Colon (tissue), 2 donors: Measurements from ENCODE around the gene VWA8.

ENCODE experiments used
- FAIRE-seq: peaks from 2 replicates; lab custom pipeline; 2012; peaks lifted over from hg19 to GRCh38; lab: Jason Lieb, UNC
- donor health status: control.
- donor health status: control.

VWA8 gene

DNA sequence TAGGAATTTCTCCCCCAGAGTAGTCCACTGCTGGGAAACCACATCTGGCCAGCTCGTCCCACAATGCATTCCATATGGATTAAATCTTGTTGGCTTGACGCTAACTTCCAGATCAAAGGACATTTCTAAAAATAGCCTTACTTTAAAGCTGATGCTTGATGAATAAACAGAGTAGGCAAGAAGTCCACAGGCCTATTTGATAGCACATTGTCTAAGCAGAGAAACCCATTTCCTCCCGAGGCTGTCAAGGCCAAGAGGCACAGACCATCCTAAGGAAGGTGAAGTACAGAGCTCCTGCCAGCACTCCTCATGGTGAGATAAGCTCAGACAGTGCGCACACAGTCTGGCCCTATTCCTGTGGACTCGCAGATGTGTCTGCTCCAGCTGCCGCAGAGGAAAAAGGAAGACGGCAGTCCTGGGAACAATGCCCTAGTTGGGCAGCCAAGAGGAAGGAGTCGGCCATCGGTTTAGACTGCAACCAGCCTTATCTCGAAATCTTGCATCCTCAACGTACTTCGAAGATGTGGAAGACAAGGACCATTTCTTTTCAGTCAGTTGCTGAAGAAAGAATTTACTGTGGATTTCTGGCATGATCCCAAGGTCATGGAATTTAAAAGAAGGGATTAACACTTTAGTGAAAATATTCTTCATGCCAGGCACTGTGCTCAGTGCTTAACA is 346.8 kb downstream of the VWA8 start:
- FAIRE-seq, result no peak

DNA sequence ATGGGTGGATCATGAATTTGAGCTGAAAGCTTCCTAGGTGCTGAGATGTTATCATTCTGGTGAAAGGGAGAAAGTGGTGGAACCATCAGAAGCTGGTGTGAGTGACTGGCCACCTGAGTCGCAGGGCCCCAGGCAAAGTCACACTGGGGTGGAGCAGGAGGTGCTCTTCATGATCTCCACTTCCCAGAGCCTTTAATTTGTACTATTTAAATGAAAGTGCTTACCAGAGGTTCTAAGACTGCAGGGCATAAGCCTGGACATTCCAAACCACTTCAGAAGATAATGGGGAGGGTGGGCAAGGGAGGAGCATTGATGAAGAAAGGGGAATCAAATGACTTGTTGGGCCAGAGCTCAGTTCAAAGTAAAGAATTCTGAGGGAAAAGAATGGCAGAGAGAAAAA is 347.4 kb downstream of the VWA8 start:
- no peak for FAIRE-seq

DNA sequence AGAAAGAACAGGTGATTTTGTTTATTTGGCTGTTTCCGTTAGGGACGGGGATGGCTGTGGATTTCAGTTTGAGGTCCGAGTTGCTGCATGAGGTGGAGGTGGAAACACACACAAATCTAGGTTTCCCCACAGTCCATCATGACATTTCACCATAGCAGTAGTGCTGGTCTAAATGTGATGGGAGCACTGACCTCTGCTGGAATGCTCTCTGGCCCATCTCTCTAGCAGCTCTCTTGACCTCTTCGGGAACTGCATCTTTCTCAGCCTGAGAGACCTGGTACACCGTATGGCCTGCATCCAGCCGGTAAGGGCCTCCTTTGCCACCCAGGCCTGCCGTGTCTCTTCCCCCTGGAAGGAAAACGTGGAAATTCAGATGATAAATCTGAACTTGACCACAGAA is 349.5 kb downstream of the VWA8 start:
- no peak for FAIRE-seq

DNA sequence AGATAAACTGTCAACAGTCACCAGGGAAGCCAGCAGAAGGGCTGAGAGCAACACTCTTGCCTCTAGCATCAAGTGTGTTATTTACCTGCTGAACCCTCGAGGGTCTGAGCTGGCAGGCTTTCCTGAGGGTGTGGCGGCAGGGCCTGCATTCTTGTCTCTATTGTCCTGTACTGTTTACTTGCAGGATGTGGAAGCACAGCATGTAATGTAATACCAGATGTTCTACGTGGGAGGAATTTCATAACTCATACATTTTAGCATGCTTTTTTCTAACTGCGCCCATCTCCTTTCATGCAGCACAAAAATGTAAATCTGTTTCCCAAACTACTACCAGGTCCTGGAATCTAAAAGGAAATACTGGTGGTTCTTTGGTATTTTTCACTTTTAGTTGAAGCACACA is 350.5 kb downstream of the VWA8 start:
- no peak for FAIRE-seq

DNA sequence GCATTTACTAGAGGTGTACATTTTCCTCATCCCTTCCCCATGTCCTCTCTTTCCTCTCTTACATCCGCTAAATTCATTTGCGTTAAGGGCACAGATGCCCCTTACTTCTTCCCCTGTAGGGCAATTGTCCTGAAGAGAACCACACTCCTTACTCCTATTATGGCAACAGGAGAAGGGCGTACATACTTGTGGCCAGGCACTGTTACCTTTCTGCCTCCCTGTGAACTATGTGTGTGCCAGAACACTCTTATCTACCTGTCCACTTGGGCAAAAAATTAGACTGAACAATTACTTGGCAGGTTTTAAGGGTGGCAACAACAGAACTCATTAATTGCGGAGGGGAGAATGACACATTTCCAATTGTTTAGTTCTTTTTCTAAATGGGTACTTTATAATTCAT is 351.1 kb downstream of the VWA8 start:
- FAIRE-seq, result no peak

DNA sequence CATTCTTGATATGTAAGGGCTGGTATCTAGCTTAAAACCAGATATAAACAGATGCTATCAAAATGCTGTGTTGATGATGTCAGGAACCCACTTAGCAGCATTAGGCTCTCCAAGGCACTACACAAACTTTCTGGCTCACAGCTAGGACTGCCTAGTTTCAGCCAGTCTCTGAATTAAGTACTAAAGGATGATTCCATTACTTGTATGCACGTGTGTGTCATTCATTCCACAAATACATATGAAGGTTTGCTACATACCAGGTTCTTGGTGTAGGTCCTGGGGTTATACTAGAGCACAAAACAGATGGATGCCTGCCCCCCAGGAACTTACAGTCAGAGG is 352.1 kb downstream of the VWA8 start:
- FAIRE-seq, result no peak

DNA sequence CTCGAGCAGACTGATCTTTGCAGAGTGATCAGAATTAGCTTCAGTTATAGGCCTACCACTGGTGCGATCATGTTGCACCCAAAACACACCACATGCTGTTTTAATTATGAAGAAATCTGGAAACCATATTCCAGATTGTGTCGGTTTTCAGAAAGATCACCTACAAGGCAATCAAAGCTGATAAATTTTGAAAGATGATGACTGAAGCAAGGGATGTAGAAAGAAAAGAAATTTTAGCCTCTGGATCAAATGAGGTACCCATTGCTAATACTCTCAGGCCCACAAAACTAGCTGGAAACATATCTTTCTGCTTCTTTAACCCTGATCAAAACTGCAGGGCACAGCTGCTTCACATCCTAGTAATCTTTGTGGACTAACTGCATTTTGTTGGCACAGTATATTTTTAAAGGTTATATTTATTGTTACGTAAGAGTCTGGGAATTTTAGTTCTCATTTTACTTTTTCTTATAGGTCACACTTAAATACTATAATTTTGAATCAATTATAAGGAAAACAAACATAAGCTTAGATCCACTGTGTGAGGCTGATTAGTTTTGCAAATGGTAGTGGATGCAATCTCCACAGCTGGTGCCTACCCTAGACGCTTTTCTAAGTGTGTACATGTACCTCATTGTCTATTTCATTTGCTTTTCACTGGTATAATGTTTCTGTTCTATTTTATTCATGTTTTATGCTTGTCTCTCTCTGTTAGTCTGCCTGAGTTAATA is 352.6 kb downstream of the VWA8 start:
- no peak for FAIRE-seq

DNA sequence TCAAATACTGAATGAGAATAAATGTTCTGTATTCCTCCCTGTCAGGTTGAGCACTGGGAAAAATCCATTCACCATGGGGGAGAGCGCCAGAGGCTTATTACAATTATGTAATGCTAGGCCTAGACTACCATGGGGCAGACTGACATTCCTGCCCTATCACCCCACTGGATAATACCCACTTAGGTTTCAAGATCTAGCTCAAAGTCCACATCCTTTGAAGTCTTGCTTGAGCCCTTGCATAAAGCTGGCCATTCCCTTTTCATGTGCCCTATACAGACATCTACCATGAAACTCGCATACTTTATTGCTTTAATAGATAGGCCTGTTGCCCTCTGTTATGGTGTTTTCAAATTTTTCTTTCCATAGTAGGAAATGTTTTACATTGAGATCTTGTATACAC is 354.3 kb downstream of the VWA8 start:
- no peak for FAIRE-seq

DNA sequence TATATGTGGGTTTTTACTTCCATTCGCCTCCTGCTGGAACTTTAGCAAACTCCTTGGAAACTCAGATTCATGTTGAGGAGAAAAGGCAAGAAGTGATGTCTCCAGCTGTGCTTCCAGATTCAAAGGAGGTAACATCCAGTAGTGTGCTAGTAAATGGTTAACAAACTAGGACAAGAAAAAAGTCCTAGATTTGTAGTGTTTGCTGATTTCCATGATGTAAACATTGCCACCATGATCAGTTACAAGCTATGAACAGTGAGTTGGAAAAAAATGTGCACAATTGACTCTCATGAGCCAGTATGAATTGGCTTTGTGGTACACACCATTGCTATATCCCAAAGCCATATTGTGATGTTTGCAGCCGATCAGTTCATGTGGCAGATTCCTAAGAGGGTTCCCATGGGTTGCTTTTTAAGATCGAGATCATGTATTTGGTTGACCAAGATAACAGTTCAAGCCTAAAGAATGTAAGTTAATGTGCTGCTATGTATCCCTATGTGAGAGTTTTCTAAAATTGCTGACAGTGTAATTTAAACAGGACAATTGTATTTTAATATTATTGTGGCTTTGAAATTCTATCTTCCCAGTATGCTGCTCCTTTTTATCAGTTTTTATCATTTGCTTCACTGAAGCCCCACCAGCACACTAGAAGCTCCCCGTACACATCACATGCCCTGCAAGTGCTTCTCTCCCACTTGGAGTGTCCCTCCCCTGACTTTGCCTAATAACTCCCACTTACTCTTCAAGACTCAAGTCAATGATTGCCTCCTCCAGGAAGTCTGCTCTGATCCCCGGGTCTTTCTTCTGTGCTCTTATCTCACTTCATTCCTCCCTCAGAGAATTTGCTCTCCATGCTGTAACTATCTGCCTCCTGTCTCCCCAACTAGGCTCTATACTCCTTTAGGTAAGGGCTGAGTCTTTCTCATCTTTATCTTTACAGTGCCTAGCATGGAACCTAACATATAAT is 355.3 kb downstream of the VWA8 start:
- no peak for FAIRE-seq

DNA sequence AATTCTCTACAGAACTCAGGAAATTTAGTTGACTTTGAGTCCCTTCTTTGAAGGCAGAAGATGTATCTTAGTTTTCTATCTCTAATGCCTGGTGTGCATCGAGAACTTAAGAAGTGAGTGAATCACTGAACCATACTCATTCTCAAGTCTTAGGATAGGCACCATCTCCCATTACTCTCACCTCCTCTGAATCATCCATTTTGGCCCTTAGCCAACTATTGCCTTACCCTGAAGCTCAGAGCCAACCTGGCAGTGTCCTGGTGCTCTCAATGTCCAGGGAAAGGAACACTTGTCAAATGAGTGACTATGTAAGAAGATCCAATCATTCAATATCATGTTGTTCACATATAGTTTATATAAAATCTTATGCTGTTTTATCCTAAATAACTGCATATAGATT is 357.0 kb downstream of the VWA8 start:
- no peak for FAIRE-seq

DNA sequence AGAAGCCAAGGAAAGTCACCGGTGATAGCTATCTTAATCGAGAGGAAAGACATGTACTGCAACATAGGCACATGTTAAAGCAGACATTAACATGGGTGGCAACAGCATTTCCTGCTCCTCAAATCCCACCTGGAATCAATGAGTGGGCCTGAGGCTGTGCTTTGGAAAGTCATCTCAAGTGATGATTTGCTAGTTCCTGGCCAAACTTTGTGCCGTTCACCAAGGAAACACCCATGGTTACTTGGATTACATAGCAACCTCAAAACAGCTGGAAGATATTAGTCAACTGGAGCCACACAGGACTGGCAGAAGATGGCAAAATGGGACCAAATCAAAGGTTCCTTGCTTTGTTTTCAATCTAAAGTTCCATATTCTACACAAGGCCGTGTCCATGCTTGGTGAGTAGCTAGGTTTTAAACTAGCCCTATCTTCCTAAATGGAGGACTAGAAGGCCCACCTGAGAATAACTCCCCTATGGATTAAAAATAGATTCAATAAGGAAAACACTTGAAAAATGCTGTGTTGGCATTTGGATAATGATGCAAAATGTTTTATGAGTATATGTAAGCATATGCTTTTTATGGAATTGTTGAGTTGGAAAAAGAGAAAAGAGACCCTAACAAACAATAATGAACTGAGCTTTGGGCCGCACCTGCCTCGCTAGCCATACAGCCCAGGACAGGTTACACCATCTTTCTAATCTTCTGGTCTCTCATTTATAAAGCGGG is 359.0 kb downstream of the VWA8 start:
- FAIRE-seq, result no peak

DNA sequence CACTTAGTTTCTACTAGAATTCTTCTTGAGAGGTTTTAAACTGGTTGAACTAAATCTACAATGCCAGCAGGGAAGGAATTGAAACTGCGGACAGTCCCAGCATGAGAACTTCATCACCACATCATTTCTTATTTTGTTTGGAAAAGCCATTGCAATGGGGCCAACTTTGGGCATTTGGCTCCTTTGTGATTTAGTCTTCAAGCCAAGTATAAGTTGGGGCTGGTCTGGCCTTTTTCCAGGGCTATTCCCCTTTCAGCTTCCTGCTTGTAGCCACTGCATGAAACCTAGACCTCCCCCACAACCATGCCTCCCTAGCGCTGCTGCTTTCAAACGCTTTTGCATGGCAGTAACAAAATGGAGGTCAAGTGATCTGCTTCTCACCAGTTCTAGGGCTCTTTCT is 361.3 kb downstream of the VWA8 start:
- FAIRE-seq, result no peak

DNA sequence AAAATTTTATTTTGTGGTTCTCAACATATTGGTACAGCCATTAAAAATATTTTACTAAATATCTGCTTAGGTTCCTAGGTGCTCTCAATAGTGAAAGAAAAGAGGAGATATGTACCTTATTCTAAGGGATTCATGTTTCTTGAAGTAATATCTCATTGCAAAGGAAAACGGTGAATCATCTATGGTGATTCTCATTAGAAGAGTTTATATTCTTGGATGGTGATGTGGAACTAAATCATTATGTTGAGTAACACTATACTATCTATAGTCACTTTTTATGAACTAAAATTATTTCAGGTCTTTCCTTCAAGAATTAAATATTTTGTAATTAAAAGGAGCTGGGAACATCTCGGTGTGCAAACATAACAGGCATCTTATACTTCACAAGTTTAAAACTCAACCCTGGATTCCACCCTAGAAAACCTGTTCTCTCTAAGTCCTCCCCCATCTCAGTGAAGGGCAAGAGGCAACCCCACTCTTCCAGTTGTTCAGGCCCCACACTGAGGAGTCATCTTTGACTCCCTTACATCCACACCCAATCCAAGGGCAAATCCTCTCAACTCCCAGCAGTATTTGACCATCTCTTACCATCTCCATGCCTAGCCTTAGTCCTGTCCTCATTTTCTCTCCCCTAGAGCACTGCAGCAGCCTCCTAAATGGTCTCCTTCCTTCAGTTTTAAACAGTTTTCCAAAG is 363.4 kb downstream of the VWA8 start:
- no peak for FAIRE-seq

DNA sequence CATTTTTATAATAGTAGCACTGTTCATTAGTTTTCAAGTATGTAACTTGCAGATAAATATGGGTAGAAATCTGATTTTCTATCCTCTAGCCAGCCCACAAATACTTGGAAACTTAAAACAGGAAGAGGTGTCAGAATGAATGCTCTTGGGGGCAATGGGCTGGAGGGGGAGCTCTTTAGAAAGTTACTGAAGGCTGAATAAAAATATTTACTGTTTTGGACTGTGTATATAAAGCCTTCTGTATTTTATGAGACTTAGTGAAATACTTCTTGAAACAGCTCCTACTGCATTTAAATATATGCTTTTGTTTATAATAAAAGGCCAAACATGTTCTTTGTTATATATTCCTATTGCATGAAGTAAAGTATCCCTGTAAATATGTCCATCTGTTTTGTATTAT is 364.7 kb downstream of the VWA8 start:
- FAIRE-seq, result no peak

DNA sequence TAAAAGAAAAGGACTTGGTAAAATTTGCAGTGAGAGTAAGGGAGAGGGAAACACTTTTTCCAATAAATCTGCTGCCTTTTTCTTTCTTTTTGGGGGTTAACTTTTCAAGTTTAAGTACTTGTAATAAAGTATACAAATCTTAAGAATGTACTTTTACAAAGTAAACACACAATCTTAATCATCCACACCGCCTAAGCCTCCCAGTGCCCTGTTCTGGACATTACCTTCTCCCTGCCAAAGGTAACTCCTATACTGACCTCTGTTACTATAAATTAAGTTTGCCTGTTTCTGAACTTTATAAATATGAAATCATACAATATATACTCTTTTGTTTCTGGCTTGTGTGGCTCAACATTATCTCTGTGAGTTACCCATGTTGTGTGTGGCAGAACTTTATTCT is 365.6 kb downstream of the VWA8 start:
- FAIRE-seq, result no peak

DNA sequence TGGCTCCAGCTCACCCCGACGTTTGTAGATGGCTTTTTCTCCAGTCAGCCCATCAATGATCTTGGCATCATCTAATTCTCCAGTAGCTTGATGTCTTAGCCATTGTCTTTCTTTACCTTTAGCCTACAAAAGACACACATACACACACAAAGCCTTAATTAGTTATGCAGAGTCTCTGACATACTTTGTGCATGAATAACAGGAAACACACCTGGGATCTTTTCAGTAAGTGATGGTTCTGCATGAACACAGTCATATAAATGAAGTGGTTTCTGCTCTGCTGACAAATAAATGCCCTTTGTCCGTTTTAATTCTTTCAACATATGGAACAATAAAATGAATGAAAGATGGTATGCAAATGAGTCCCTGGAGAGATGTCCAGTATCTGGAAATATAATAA is 370.3 kb downstream of the VWA8 start:
- FAIRE-seq, result no peak

DNA sequence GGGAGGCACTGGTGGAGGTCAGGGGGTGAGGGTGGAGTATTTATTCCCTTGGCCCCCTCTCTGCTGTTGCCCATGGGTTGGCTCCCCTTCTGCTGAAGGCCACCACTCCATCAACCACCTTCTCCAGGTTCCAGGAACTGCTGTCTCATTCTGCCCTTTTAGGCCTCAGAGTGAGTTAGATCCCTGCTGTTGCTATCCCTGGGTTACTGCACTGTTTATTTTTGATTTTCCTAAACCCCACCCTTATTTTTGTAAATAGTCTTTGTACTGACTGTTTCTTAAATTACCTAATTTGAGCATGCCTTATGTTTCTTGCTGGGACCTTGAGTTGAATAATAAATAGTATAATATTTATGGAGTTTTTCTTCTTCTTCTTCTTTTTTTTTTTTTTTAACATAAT is 370.8 kb downstream of the VWA8 start:
- no peak for FAIRE-seq

DNA sequence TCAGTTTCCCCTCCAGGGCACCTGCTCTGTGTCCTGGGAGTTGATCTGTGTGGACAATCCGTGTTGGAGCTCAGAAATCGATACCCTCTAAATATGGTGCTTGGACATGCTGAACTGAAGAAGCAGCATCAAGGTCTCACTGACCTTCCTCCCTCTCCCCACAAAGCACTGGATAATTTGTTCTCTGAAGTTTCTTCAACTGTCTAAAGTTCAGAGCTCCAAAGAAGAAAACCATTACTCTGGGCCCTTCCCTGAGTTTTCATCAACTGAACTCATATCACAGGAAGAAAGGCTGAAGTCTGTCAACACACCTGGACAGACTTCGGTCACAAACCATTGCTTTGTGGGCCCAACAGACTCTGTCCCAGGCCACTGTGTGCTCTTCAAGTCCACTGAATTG is 371.5 kb downstream of the VWA8 start:
- FAIRE-seq, result no peak

DNA sequence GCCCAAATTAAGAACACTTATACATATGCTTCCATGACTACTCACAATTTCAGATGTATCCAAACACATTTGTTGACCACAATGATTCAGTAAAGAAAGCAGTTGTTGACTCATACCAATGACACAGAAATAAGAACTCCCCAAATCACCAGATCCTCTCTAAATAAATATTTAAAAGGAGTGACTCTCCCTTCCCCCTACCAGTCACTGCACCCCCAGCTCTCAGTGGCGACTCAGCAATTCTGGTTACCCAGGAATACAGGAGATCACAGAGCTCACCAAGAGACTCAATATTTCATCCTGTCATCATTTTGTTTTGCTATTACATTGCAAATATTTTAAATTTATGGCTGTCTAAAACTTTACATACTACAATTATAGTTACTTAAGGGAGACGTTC is 372.0 kb downstream of the VWA8 start:
- no peak for FAIRE-seq

DNA sequence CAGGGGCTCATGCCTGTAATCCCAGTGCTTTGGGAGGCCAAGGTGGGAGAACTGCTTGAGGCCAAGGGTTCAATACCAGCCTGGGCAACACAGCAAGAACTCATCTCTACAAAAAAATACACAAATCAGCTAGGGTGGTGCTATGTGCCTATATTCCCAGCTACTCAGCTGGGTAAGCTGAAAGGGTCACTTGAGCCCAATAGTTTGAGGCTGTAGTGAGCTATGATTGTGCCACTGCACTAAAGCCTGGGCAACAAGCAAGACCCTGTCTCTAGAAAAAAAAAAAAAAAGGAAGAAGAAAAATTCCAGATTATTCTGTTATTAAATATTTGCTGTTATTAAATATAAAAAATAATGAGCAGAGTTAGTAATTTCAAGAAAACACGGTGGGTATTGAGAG is 372.5 kb downstream of the VWA8 start:
- no peak for FAIRE-seq

DNA sequence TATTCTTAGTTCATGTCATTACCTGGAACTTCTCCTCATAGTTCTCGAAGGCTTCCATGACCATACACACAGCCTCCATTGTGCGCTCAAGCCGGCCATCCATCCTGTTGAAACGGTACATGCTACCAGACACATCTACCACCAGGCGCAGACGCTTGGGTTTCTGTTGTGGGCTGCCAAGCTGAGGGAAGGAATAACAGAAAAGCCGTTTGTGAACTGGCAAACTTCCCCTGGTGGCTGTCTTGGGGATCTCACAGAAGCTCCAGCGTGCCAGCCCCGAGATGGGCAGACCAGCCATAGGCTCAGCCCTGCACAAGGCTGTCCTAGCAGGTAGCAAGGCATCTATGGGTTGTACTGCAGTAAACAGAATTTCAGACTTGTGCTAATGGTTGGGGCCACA is 373.4 kb downstream of the VWA8 start:
- no peak for FAIRE-seq

DNA sequence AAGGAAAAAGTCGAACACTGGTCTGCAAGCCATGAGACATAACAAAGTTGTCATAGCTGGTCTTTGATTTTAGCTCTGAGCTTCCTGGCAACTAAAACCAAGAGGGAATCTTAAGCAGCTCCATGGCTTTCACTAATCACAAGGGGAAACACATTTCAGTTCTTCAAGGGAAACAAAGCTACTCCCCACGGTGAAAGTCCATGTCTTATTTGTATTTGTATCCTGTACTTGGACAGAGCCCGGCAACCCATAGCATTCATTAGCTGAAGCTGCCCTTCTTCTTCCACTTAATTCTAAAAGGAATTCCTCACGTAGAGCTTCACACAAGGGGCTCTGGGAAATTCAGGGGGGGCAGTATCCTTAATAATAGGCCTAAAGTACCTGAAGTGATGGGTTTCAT is 374.7 kb downstream of the VWA8 start:
- FAIRE-seq, result no peak
